Calu3 (cell line): ENCODE results near the gene OSBPL8. TPM values are rescaled to one million over a fixed set of nuclear protein-coding genes. Genes with fewer than 3 reads are reported as not detected.
"Not testable (repeated sequence)": the region's sequence is repeated elsewhere in the genome, so short reads cannot be mapped to it uniquely, and the experiment has no call there.

Source experiments
- BruUV-seq: library from RNA; stranded (reverse); fragments of 400-500 nt; replicated peaks from 2 replicates; lab custom pipeline; 2021; lab: Mats Ljungman, UMichigan
- CTCF ChIA-PET: fragments of 300-600 bp; sonication (Branson Sonifier 250); formaldehyde crosslinking; loops from one replicate; lab custom pipeline; 2022; ENCODE audit warnings: antibody characterized with exemption; lab: Charles Lee
- DNase-seq: peaks from one replicate; pipeline ENCODE4 v3.0.0; 2022
- H3K27ac Mint-ChIP-seq: one replicate; pipeline ENCODE4 v1.8.0; 2022; ENCODE audit warnings: mixed read lengths; ENCODE audit not compliant: unreplicated experiment
- H3K27me3 Mint-ChIP-seq: one replicate; pipeline ENCODE4 v1.8.0; 2022; ENCODE audit warnings: mixed read lengths; ENCODE audit not compliant: unreplicated experiment
- H3K36me3 Mint-ChIP-seq: one replicate; pipeline ENCODE4 v1.8.0; 2022; ENCODE audit warnings: mild to moderate bottlenecking, moderate library complexity, mixed read lengths; ENCODE audit not compliant: insufficient read depth, unreplicated experiment
- H3K4me1 Mint-ChIP-seq: one replicate; pipeline ENCODE4 v1.8.0; 2022; ENCODE audit warnings: mild to moderate bottlenecking, low read depth, mixed read lengths; ENCODE audit not compliant: unreplicated experiment
- H3K4me3 Mint-ChIP-seq: one replicate; pipeline ENCODE4 v1.8.0; 2022; ENCODE audit warnings: mild to moderate bottlenecking, low read depth, moderate library complexity, mixed read lengths; ENCODE audit not compliant: unreplicated experiment
- H3K9me3 Mint-ChIP-seq: one replicate; pipeline ENCODE4 v1.8.0; 2022; ENCODE audit warnings: low read depth, mixed read lengths; ENCODE audit not compliant: unreplicated experiment
- intact Hi-C: fragments of 100-400 bp; cut with micrococcal nuclease; formaldehyde crosslinking; loops from one replicate; pipeline ENCODE4 v1.10.0; 2022; ENCODE audit not compliant: unreplicated experiment
- total RNA-seq: library from RNA; stranded (reverse); gene quantifications from 2 replicates; pipeline ENCODE4 v1.2.3, GENCODE V29; 2022
- TF ChIP-seq, protein P1 (sequence below): fragments of 200-600 bp; IDR thresholded peaks from one replicate; pipeline ENCODE4 v1.8.0; 2022; ENCODE audit warnings: antibody characterized with exemption; ENCODE audit not compliant: unreplicated experiment

Gene OSBPL8
- total RNA-seq, 1 experiment from 2014 or later, result 64.9 TPM

DNA sequence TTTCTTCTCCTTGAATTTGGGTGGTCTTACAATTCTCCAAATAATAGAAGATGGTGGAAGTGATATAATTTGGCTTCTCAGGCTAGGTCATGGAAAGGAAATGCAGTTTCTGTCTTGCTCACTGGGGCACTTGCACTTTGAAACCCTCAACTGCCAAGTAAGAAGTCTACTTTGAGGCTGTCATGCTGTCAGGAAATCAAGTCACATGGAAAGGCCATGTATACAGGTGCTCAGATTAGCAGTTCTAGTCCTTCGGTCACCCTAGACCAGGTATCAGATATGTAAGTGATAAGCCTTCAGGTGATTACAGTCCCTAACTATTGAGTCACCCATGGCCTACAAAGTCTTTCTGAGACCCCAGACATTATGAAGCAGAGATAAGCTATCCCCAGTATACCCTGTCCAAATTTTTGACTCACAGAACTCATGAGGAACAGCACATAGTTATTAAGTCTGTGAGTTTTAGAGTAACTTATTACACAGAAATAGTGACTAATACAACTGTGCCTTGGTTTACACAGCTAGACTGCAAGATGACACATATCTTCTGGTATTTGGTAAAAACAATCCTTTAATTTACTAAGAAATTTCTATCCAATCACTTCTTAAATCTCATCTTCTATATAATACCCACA is 185.1 kb downstream of the OSBPL8 start:
- Mint-ChIP-seq H3K36me3 (no peaks in the 10 kb centered on the region), H3K4me1 (peaks cover 25% of the 10 kb centered on the region), H3K27me3 (no peaks in the 10 kb centered on the region), H3K9me3 (peaks cover 2% of the 10 kb centered on the region), H3K27ac (peak overlapping the region; percentile 64), H3K4me3 (no peak overlapping the region)
- TF ChIP-seq, protein P1, sequence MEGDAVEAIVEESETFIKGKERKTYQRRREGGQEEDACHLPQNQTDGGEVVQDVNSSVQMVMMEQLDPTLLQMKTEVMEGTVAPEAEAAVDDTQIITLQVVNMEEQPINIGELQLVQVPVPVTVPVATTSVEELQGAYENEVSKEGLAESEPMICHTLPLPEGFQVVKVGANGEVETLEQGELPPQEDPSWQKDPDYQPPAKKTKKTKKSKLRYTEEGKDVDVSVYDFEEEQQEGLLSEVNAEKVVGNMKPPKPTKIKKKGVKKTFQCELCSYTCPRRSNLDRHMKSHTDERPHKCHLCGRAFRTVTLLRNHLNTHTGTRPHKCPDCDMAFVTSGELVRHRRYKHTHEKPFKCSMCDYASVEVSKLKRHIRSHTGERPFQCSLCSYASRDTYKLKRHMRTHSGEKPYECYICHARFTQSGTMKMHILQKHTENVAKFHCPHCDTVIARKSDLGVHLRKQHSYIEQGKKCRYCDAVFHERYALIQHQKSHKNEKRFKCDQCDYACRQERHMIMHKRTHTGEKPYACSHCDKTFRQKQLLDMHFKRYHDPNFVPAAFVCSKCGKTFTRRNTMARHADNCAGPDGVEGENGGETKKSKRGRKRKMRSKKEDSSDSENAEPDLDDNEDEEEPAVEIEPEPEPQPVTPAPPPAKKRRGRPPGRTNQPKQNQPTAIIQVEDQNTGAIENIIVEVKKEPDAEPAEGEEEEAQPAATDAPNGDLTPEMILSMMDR, result no peak
- intact Hi-C loops, result loop anchor here (5.0 to 10.0 kb wide), 3 partner anchors 48 to 180 kb away; partner anchors contain the start of gene OSBPL8
- BruUV-seq, result no TSS peak
- peak; percentile 9 for DNase-seq
- CTCF ChIA-PET, result interaction anchor here (0.9 to 1.5 kb wide), 3 partner anchors 18 to 81 kb away, joined by 3 to 4 read pairs (median 3); no protein-coding TSS in a partner anchor

DNA sequence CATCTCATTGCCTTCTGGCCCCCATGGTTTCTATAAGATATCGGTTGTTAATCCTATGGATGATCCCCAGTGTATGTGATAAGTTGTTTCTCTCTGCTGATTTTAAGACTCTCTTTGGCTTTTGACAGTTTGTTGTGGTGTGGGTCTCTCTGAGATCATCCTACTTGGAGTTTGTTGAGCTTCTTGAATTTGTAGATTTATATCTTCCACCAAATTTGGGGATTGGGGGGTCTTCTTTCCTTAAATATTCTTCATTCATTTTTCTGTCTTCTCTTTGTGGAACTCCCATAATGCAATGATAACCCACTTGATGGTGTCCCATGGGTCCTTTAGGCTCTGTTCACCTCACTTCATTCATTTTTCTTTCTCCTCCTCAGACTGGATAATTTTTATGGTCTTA is 191.3 kb downstream of the OSBPL8 start:
- Mint-ChIP-seq H3K27me3 (no peaks in the 10 kb centered on the region), H3K4me1 (peaks cover under 1% of the 10 kb centered on the region), H3K27ac (no peak overlapping the region), H3K4me3 (no peak overlapping the region), H3K9me3 (peaks cover 5% of the 10 kb centered on the region), H3K36me3 (peaks cover 10% of the 10 kb centered on the region)
- BruUV-seq, result no TSS peak
- CTCF ChIA-PET, result no interaction called here
- intact Hi-C loops, result no loop called here
- TF ChIP-seq, protein P1, result no peak
- DNase-seq, result no peak

- TF ChIP-seq, protein P1, result no peak
- peaks cover 10% of the 10 kb centered on the region for H3K36me3 Mint-ChIP-seq
These were observed 193.4 kb downstream of the OSBPL8 start for GRCh38 chr12:76366163-76366562.

DNA sequence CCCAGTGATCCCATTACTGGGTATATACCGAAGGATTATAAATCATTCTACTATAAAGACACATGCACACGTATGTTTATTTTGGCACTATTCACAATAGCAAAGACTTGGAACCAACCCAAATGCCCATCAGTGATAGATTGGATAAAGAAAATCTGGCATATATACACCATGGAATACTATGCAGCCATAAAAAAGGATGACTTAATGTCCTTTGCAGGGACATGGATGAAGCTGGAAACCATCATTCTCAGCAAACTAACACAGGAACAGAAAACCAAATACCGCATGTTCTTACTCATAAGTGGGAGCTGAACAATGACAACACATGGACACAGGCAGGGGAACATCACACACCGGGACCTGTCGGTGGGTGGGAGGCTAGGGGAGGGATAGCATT is 195.4 kb downstream of the OSBPL8 start:
- intact Hi-C loops, BruUV-seq, H3K27me3 Mint-ChIP-seq, H3K4me1 Mint-ChIP-seq, H3K36me3 Mint-ChIP-seq, H3K27ac Mint-ChIP-seq, H3K9me3 Mint-ChIP-seq, DNase-seq, H3K4me3 Mint-ChIP-seq: not testable (repeated sequence)
- CTCF ChIA-PET, result interaction anchor here (0.6 kb wide), 1 partner anchor 11 kb away, joined by 3 read pairs; no protein-coding TSS in a partner anchor

More at GRCh38 chr12:76366163-76366562, 193.4 kb downstream of the OSBPL8 start:
- CTCF ChIA-PET, result no interaction called here
- no peak for DNase-seq
- Mint-ChIP-seq H3K27me3 (no peaks in the 10 kb centered on the region), H3K9me3 (peaks cover 5% of the 10 kb centered on the region), H3K4me3 (no peak overlapping the region), H3K4me1 (no peaks in the 10 kb centered on the region), H3K27ac (no peak overlapping the region)
- intact Hi-C loops, result no loop called here
- no TSS peak for BruUV-seq

DNA sequence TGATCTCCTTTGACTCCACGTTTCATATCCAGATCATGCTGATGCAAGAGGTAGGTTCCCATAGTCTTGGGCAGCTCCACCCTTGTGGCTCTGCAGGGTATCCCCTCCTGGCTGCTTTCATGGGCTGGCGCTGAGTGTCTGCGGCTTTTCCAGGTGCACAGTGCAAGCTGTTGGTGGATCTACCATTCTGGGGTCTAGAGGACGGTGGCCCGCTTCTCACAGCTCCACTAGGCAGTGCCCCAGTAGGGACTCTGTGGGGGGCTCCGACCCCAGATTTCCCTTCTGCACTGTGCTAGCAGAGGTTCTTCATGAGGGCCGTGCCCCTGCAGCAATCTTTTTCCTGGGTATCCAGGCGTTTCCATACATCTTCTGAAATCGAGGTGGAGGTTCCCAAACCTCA is 199.3 kb downstream of the OSBPL8 start:
- Mint-ChIP-seq H3K36me3 (peaks cover 5% of the 10 kb centered on the region), H3K4me3 (no peak overlapping the region), H3K27ac (no peak overlapping the region), H3K4me1 (peaks cover 26% of the 10 kb centered on the region), H3K27me3 (no peaks in the 10 kb centered on the region), H3K9me3 (no peaks in the 10 kb centered on the region)
- TF ChIP-seq, protein P1, result no peak
- CTCF ChIA-PET, result no interaction called here
- intact Hi-C loops, result no loop called here
- no TSS peak for BruUV-seq
- DNase-seq, result no peak
